Measurements from ENCODE around the gene CNBD2. TPM values are rescaled to one million over a fixed set of nuclear protein-coding genes. Genes with fewer than 3 reads are reported as not detected.

CNBD2 gene
- total and polyA plus RNA-seq, 4 donors, result 2.0 to 11.2 (median 4.6) TPM

DNA sequence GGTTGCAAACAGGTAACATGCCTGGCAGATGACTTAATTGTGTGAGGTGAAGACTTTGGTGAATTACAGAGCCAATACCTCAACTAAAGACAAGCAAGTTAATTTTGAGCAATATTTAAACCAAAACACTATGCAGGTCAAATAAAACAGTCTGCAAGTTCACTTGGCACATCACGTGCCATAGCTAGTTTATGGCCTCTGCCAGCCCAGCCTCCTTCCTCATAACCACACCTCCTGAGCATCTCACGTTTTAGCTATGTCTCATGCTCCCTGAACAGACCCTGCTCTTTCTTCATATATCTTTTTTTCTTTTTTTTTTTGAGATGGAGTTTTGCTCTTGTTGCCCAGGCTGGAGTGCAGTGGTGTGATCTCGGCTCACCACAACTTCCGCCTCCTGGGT, 4.5 kb upstream of the CNBD2 start:
- WGBS, 2 donors, result 77 to 79% methylated on average over 4 of the region's 4 CpGs
- H3K4me1 ChIP-seq (ENCODE audit: control insufficient read depth in 1 of 2, insufficient read depth in 2 of 2, low read length in 2 of 2), result no peaks in the 10 kb centered on the region
- H3K36me3 ChIP-seq (ENCODE audit: control insufficient read depth in 1 of 2, insufficient read depth in 2 of 2, low read length in 1 of 2), result no peaks in the 10 kb centered on the region
- no peak overlapping the region for H3K27ac ChIP-seq (ENCODE audit: low read depth in 1 of 2, low read length in 2 of 2)
- DNase-seq (no peak), ATAC-seq (ENCODE audit: low FRiP score) (no peak)
- intact Hi-C loops (cut with DNase I), result no loop called here
- no peaks in the 10 kb centered on the region for H3K27me3 ChIP-seq (ENCODE audit: control insufficient read depth in 1 of 2, insufficient read depth in 2 of 2, low read length in 1 of 2)
- H3K4me3 ChIP-seq (ENCODE audit: low read length in 2 of 2), result no peak overlapping the region
- no peaks in the 10 kb centered on the region for H3K9me3 ChIP-seq (ENCODE audit: control insufficient read depth, low read length)

GRCh38 chr20:35968930-35969329, 540 bp downstream of the CNBD2 start:
- WGBS, 2 donors, result 66 to 69% methylated on average over 1 of the region's 1 CpG
- DNase-seq (no peak), ATAC-seq (ENCODE audit: low FRiP score) (no peak)
- Histone ChIP-seq H3K4me3 (ENCODE audit: low read length in 2 of 2) (no peak overlapping the region), H3K9me3 (ENCODE audit: control insufficient read depth, low read length) (no peaks in the 10 kb centered on the region), H3K27ac (ENCODE audit: low read depth in 1 of 2, low read length in 2 of 2) (no peak overlapping the region), H3K36me3 (ENCODE audit: control insufficient read depth in 1 of 2, insufficient read depth in 2 of 2, low read length in 1 of 2) (no peaks in the 10 kb centered on the region), H3K27me3 (ENCODE audit: control insufficient read depth in 1 of 2, insufficient read depth in 2 of 2, low read length in 1 of 2) (no peaks in the 10 kb centered on the region), H3K4me1 (ENCODE audit: control insufficient read depth in 1 of 2, insufficient read depth in 2 of 2, low read length in 2 of 2) (no peaks in the 10 kb centered on the region)
- intact Hi-C loops (cut with DNase I), result no loop called here

DNA sequence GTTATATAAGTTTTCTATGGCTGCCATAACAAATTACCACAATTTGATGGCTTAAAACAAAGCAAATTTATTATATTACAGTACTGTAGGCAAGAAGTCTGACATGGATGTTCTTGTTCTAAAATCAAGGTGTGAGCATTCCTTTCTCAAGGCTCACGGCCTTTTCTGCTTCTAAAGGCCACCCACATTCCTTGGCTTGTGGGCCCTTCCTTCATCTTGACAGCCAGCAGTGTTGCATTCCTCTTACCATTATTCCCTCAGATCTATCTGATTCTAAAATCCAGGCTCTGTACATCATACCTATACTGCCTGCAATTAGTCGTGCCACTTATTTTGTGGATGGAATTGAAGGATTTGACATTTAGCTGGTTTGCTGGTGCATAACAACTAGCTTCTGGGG, 3.6 kb downstream of the CNBD2 start:
- H3K27me3 ChIP-seq (ENCODE audit: control insufficient read depth in 1 of 2, insufficient read depth in 2 of 2, low read length in 1 of 2), result no peaks in the 10 kb centered on the region
- H3K4me1 ChIP-seq (ENCODE audit: control insufficient read depth in 1 of 2, insufficient read depth in 2 of 2, low read length in 2 of 2), result no peaks in the 10 kb centered on the region
- 94 to 96% methylated on average over 2 of the region's 2 CpGs for WGBS, 2 donors
- no peak overlapping the region for H3K27ac ChIP-seq (ENCODE audit: low read depth in 1 of 2, low read length in 2 of 2)
- no peaks in the 10 kb centered on the region for H3K9me3 ChIP-seq (ENCODE audit: control insufficient read depth, low read length)
- H3K4me3 ChIP-seq (ENCODE audit: low read length in 2 of 2), result no peak overlapping the region
- intact Hi-C loops (cut with DNase I), result no loop called here
- DNase-seq (no peak), ATAC-seq (ENCODE audit: low FRiP score) (no peak)
- no peaks in the 10 kb centered on the region for H3K36me3 ChIP-seq (ENCODE audit: control insufficient read depth in 1 of 2, insufficient read depth in 2 of 2, low read length in 1 of 2)

DNA sequence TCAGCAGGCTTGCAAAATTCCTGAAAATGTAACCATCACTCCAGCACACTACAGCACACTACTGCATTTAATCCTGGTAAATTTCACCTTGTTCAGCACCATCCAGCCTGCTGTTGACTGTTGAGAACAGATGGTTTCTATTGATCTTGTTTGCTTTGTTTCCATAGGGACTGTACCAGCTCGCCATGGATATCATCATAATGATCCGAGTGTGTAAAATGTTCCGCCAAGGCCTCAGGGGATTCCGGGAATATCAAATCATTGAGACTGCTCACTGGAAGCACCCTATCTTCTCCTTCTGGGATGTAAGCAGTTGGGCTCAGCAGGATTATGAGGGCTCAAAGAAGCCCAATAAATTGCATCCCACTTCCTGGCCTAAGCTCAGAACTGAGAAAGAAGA, 4.1 kb downstream of the CNBD2 start:
- H3K4me1 ChIP-seq (ENCODE audit: control insufficient read depth in 1 of 2, insufficient read depth in 2 of 2, low read length in 2 of 2), result no peaks in the 10 kb centered on the region
- intact Hi-C loops (cut with DNase I), result no loop called here
- ATAC-seq (ENCODE audit: low FRiP score) (no peak), DNase-seq (no peak)
- 89 to 90% methylated on average over 4 of the region's 4 CpGs for WGBS, 2 donors
- no peak overlapping the region for H3K27ac ChIP-seq (ENCODE audit: low read depth in 1 of 2, low read length in 2 of 2)
- no peaks in the 10 kb centered on the region for H3K27me3 ChIP-seq (ENCODE audit: control insufficient read depth in 1 of 2, insufficient read depth in 2 of 2, low read length in 1 of 2)
- H3K4me3 ChIP-seq (ENCODE audit: low read length in 2 of 2), result no peak overlapping the region
- no peaks in the 10 kb centered on the region for H3K9me3 ChIP-seq (ENCODE audit: control insufficient read depth, low read length)
- H3K36me3 ChIP-seq (ENCODE audit: control insufficient read depth in 1 of 2, insufficient read depth in 2 of 2, low read length in 1 of 2), result no peaks in the 10 kb centered on the region

- no peak overlapping the region for H3K27ac ChIP-seq (ENCODE audit: low read depth in 1 of 2, low read length in 2 of 2)
- intact Hi-C loops (cut with DNase I), result no loop called here
- no peaks in the 10 kb centered on the region for H3K27me3 ChIP-seq (ENCODE audit: control insufficient read depth in 1 of 2, insufficient read depth in 2 of 2, low read length in 1 of 2)
- DNase-seq (no peak), ATAC-seq (ENCODE audit: low FRiP score) (no peak)
- no peak overlapping the region for H3K4me3 ChIP-seq (ENCODE audit: low read length in 2 of 2)
- H3K9me3 ChIP-seq (ENCODE audit: control insufficient read depth, low read length), result no peaks in the 10 kb centered on the region
- no peaks in the 10 kb centered on the region for H3K4me1 ChIP-seq (ENCODE audit: control insufficient read depth in 1 of 2, insufficient read depth in 2 of 2, low read length in 2 of 2)
- WGBS, 2 donors, result 72% methylated on average over 4 of the region's 4 CpGs
- no peaks in the 10 kb centered on the region for H3K36me3 ChIP-seq (ENCODE audit: control insufficient read depth in 1 of 2, insufficient read depth in 2 of 2, low read length in 1 of 2)
These were observed 5.9 kb downstream of the CNBD2 start for GRCh38 chr20:35974256-35974655.

GRCh38 chr20:35975576-35976373, 7.4 kb downstream of the CNBD2 start:
- Histone ChIP-seq H3K4me1 (ENCODE audit: control insufficient read depth in 1 of 2, insufficient read depth in 2 of 2, low read length in 2 of 2) (no peaks in the 10 kb centered on the region), H3K36me3 (ENCODE audit: control insufficient read depth in 1 of 2, insufficient read depth in 2 of 2, low read length in 1 of 2) (no peaks in the 10 kb centered on the region), H3K27me3 (ENCODE audit: control insufficient read depth in 1 of 2, insufficient read depth in 2 of 2, low read length in 1 of 2) (no peaks in the 10 kb centered on the region), H3K27ac (ENCODE audit: low read depth in 1 of 2, low read length in 2 of 2) (no peak overlapping the region), H3K4me3 (ENCODE audit: low read length in 2 of 2) (no peak overlapping the region), H3K9me3 (ENCODE audit: control insufficient read depth, low read length) (no peaks in the 10 kb centered on the region)
- DNase-seq, result no peak
- ATAC-seq (ENCODE audit: low FRiP score), result no peak
- intact Hi-C loops (cut with DNase I), result no loop called here
- 51 to 58% methylated on average over 9 of the region's 9 CpGs for WGBS, 2 donors

- DNase-seq (no peak), ATAC-seq (ENCODE audit: low FRiP score) (no peak)
- no peaks in the 10 kb centered on the region for H3K27me3 ChIP-seq (ENCODE audit: control insufficient read depth in 1 of 2, insufficient read depth in 2 of 2, low read length in 1 of 2)
- intact Hi-C loops (cut with DNase I), result no loop called here
- no peak overlapping the region for H3K27ac ChIP-seq (ENCODE audit: low read depth in 1 of 2, low read length in 2 of 2)
- H3K4me1 ChIP-seq (ENCODE audit: control insufficient read depth in 1 of 2, insufficient read depth in 2 of 2, low read length in 2 of 2), result no peaks in the 10 kb centered on the region
- H3K36me3 ChIP-seq (ENCODE audit: control insufficient read depth in 1 of 2, insufficient read depth in 2 of 2, low read length in 1 of 2), result no peaks in the 10 kb centered on the region
- WGBS, 2 donors, result 88 to 94% methylated on average over 9 of the region's 9 CpGs
- H3K4me3 ChIP-seq (ENCODE audit: low read length in 2 of 2), result no peak overlapping the region
- H3K9me3 ChIP-seq (ENCODE audit: control insufficient read depth, low read length), result no peaks in the 10 kb centered on the region
These were observed 9.7 kb downstream of the CNBD2 start for GRCh38 chr20:35978041-35978513.

DNA sequence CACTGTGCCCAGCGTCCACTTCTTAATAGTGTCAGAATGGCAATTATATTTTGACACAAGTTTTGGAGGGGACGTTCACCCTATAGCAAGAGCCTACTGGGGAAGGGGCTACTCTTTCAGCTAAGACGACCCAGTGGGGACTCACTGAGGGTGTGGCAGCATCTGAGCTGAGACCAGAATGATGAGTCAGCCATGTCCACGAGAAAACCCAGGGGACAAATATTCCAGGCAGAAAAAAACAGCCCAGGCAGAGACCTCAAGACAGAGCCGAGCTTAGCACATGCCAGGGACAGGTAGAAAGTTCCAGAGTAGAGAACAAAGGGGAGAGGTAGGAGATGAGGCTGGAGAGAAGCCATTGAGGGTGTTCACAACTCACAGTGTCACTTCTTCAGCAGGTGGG, 11.2 kb downstream of the CNBD2 start:
- intact Hi-C loops (cut with DNase I), result no loop called here
- no peaks in the 10 kb centered on the region for H3K36me3 ChIP-seq (ENCODE audit: control insufficient read depth in 1 of 2, insufficient read depth in 2 of 2, low read length in 1 of 2)
- no peak for DNase-seq

GRCh38 chr20:35981969-35982368, 13.6 kb downstream of the CNBD2 start:
- Histone ChIP-seq H3K27ac (ENCODE audit: low read depth in 1 of 2, low read length in 2 of 2) (no peak overlapping the region), H3K4me3 (ENCODE audit: low read length in 2 of 2) (no peak overlapping the region), H3K36me3 (ENCODE audit: control insufficient read depth in 1 of 2, insufficient read depth in 2 of 2, low read length in 1 of 2) (no peaks in the 10 kb centered on the region), H3K4me1 (ENCODE audit: control insufficient read depth in 1 of 2, insufficient read depth in 2 of 2, low read length in 2 of 2) (no peaks in the 10 kb centered on the region), H3K27me3 (ENCODE audit: control insufficient read depth in 1 of 2, insufficient read depth in 2 of 2, low read length in 1 of 2) (no peaks in the 10 kb centered on the region), H3K9me3 (ENCODE audit: control insufficient read depth, low read length) (no peaks in the 10 kb centered on the region)
- intact Hi-C loops (cut with DNase I), result no loop called here
- DNase-seq (no peak), ATAC-seq (ENCODE audit: low FRiP score) (no peak)
- 71 to 74% methylated on average over 3 of the region's 3 CpGs for WGBS, 2 donors

More for the DNA sequence above, 11.2 kb downstream of the CNBD2 start:
- H3K27ac ChIP-seq (ENCODE audit: low read depth in 1 of 2, low read length in 2 of 2), result no peak overlapping the region
- H3K9me3 ChIP-seq (ENCODE audit: control insufficient read depth, low read length), result no peaks in the 10 kb centered on the region
- no peak for ATAC-seq (ENCODE audit: low FRiP score)
- WGBS, 2 donors, result 70 to 73% methylated on average over 5 of the region's 5 CpGs
- H3K4me3 ChIP-seq (ENCODE audit: low read length in 2 of 2), result no peak overlapping the region
- no peaks in the 10 kb centered on the region for H3K4me1 ChIP-seq (ENCODE audit: control insufficient read depth in 1 of 2, insufficient read depth in 2 of 2, low read length in 2 of 2)
- H3K27me3 ChIP-seq (ENCODE audit: control insufficient read depth in 1 of 2, insufficient read depth in 2 of 2, low read length in 1 of 2), result no peaks in the 10 kb centered on the region
